GM21786 (cell line): ENCODE data around the gene NISCH.
A peak's percentile ranks its signal among the peaks of the same experiment; 100 is the strongest.

Experiments
- ATAC-seq: cut with Tn5 transposase; IDR thresholded peaks from one replicate; pipeline ENCODE4 v1.9.1; 2021; ENCODE audit not compliant: unreplicated experiment

NISCH gene

GRCh38 chr3:52455283-52456168 is at the start of gene NISCH:
NISCH (plus strand) TSS chr3:52455604; CDS start chr3:52455642, 38 bp downstream.
- peak; percentile 70 for ATAC-seq

GRCh38 chr3:52406231-52406661 is 49.2 kb upstream of the NISCH start:
- ATAC-seq: no peak

GRCh38 chr3:52406791-52407510 is 48.5 kb upstream of the NISCH start:
- ATAC-seq: no peak

GRCh38 chr3:52407779-52408178 is 47.6 kb upstream of the NISCH start:
- ATAC-seq: no peak

GRCh38 chr3:52408466-52408865 is 46.9 kb upstream of the NISCH start:
- no peak for ATAC-seq

- no peak for ATAC-seq
Observed at GRCh38 chr3:52415800-52416199, 39.6 kb upstream of the NISCH start.

GRCh38 chr3:52420388-52420787 is 35.0 kb upstream of the NISCH start:
- no peak for ATAC-seq

GRCh38 chr3:52422669-52423068 is 32.7 kb upstream of the NISCH start:
- ATAC-seq: no peak

- ATAC-seq: no peak
Observed at GRCh38 chr3:52423173-52423572, 32.2 kb upstream of the NISCH start.

GRCh38 chr3:52428151-52429005 is 27.0 kb upstream of the NISCH start:
- no peak for ATAC-seq

- ATAC-seq: no peak
Observed at GRCh38 chr3:52429031-52429430, 26.4 kb upstream of the NISCH start.

GRCh38 chr3:52429779-52430415 is 25.5 kb upstream of the NISCH start:
- ATAC-seq: no peak

- no peak for ATAC-seq
Observed at GRCh38 chr3:52430416-52430810, 25.0 kb upstream of the NISCH start.

GRCh38 chr3:52431459-52432223 is 23.8 kb upstream of the NISCH start:
- no peak for ATAC-seq

GRCh38 chr3:52432225-52432624 is 23.2 kb upstream of the NISCH start:
- ATAC-seq: no peak

GRCh38 chr3:52432691-52433141 is 22.7 kb upstream of the NISCH start:
- no peak for ATAC-seq

GRCh38 chr3:52433328-52433995 is 21.9 kb upstream of the NISCH start:
- ATAC-seq: no peak

- no peak for ATAC-seq
Observed at GRCh38 chr3:52433996-52434479, 21.4 kb upstream of the NISCH start.

- ATAC-seq: no peak
Observed at GRCh38 chr3:52434491-52435115, 20.8 kb upstream of the NISCH start.
